NT2/D1 (cell line): Measurements from ENCODE around the gene IFI35.

Source experiments
- YY1 ChIP-seq: IDR thresholded peaks from 2 replicates; pipeline ENCODE4 v1.6.1; 2011; ENCODE audit not compliant: insufficient read length, insufficient read depth
- ZNF274 ChIP-seq: IDR thresholded peaks from 2 replicates; pipeline ENCODE4 v1.6.1; 2011; ENCODE audit warnings: mild to moderate bottlenecking, low read depth, low read length

GRCh38 chr17:42979511-42980273 is 26.9 kb upstream of the IFI35 start, which contains the start of gene PTGES3L:
- TF ChIP-seq ZNF274 (no peak), YY1 (no peak)
